Progenitor cell of endocrine pancreas (in vitro differentiated cells): ENCODE results near the gene OR56A1. TPM values are rescaled to one million over a fixed set of nuclear protein-coding genes. Genes with fewer than 3 reads are reported as not detected.

Experiments used
- DNase-seq: peaks from one replicate; pipeline ENCODE4 v3.0.0; 2021; ENCODE audit warnings: low spot score; ENCODE audit not compliant: unreplicated experiment
- H3K27ac Mint-ChIP-seq: 2 replicates; pipeline ENCODE4 v1.8.0; 2021; ENCODE audit warnings: mild to moderate bottlenecking, moderate library complexity, mixed read lengths
- H3K27me3 Mint-ChIP-seq: 2 replicates; pipeline ENCODE4 v1.8.0; 2021; ENCODE audit warnings: mixed read lengths
- H3K36me3 Mint-ChIP-seq: 2 replicates; pipeline ENCODE4 v1.8.0; 2022; ENCODE audit warnings: mixed read lengths; ENCODE audit not compliant: insufficient read depth
- H3K4me1 Mint-ChIP-seq: 2 replicates; pipeline ENCODE4 v1.8.0; 2021; ENCODE audit warnings: low read depth, mixed read lengths
- H3K4me3 Mint-ChIP-seq: 2 replicates; pipeline ENCODE4 v1.8.0; 2021; ENCODE audit warnings: low read depth, mild to moderate bottlenecking, moderate library complexity, mixed read lengths
- H3K9me3 Mint-ChIP-seq: 2 replicates; pipeline ENCODE4 v1.8.0; 2021; ENCODE audit warnings: low read depth, mixed read lengths
- CTCF ChIP-seq: fragments of 200-600 bp; sonication (generic); IDR thresholded peaks from one replicate; pipeline ENCODE4 v1.5.0; 2021; ENCODE audit warnings: antibody characterized with exemption, mild to moderate bottlenecking; ENCODE audit not compliant: unreplicated experiment
- total RNA-seq: library from RNA; stranded (reverse); gene quantifications from 2 replicates; pipeline ENCODE4 v1.2.1, GENCODE V29; 2021

Gene OR56A1
- total RNA-seq, 1 donor from 2014 or later = not detected

GRCh38 chr11:5992604-5993251 lies 37.8 kb downstream of the OR56A1 start:
- Mint-ChIP-seq H3K27me3 (peaks cover 16% of the 10 kb centered on the region), H3K36me3 (no peaks in the 10 kb centered on the region), H3K27ac (no peak overlapping the region), H3K9me3 (peaks cover under 1% of the 10 kb centered on the region), H3K4me1 (peaks cover 3% of the 10 kb centered on the region), H3K4me3 (no peak overlapping the region)
- no peak for DNase-seq
- peak; percentile 64 for TF ChIP-seq CTCF

- Mint-ChIP-seq H3K4me1 (peaks cover 3% of the 10 kb centered on the region), H3K36me3 (no peaks in the 10 kb centered on the region), H3K4me3 (no peak overlapping the region), H3K27me3 (peaks cover 16% of the 10 kb centered on the region), H3K27ac (no peak overlapping the region), H3K9me3 (peaks cover 3% of the 10 kb centered on the region)
- no peak for TF ChIP-seq CTCF
- DNase-seq = no peak
These were observed 38.4 kb downstream of the OR56A1 start for GRCh38 chr11:5992150-5992549.

- H3K9me3 Mint-ChIP-seq = peaks cover 3% of the 10 kb centered on the region
- no peak for DNase-seq
- no peak overlapping the region for H3K27ac Mint-ChIP-seq
- TF ChIP-seq CTCF = no peak
- H3K27me3 Mint-ChIP-seq = peaks cover 11% of the 10 kb centered on the region
- H3K36me3 Mint-ChIP-seq = no peaks in the 10 kb centered on the region
- H3K4me1 Mint-ChIP-seq = peaks cover 3% of the 10 kb centered on the region
- H3K4me3 Mint-ChIP-seq = no peak overlapping the region
These were observed 41.4 kb downstream of the OR56A1 start for GRCh38 chr11:5989203-5989602.

GRCh38 chr11:5986885-5987284 lies 43.7 kb downstream of the OR56A1 start, which contains the start of gene OR52L1:
OR52L1 (minus strand) TSS chr11:5986985; CDS start chr11:5986930, 55 bp downstream.
- no peak for TF ChIP-seq CTCF
- Mint-ChIP-seq H3K27ac (no peak within 1 kb of the TSS), H3K36me3 (no peaks in the 10 kb centered on the region), H3K9me3 (peaks cover 3% of the 10 kb centered on the region), H3K4me1 (peaks cover 3% of the 10 kb centered on the region), H3K4me3 (no peak within 1 kb of the TSS), H3K27me3 (peaks cover 8% of the 10 kb centered on the region)
- no peak for DNase-seq

- H3K27ac Mint-ChIP-seq = no peak overlapping the region
- no peaks in the 10 kb centered on the region for H3K27me3 Mint-ChIP-seq
- peak; percentile 16 for TF ChIP-seq CTCF
- no peak overlapping the region for H3K4me3 Mint-ChIP-seq
- H3K36me3 Mint-ChIP-seq = no peaks in the 10 kb centered on the region
- no peak for DNase-seq
- H3K9me3 Mint-ChIP-seq = peaks cover 26% of the 10 kb centered on the region
- no peaks in the 10 kb centered on the region for H3K4me1 Mint-ChIP-seq
These were observed 47.1 kb downstream of the OR56A1 start for GRCh38 chr11:5983443-5983842.
